PFSK-1 (cell line): ENCODE results near the gene ADAM10.

ENCODE experiments used
- FOXP2 ChIP-seq: optimal IDR thresholded peaks from 2 replicates; pipeline ENCODE3; 2011; ENCODE audit warnings: borderline replicate concordance, control low read depth, inconsistent platforms; ENCODE audit not compliant: insufficient read depth; ENCODE audit errors: extremely low read length, extremely low read depth
- POLR2AphosphoS5 ChIP-seq: IDR thresholded peaks from 2 replicates; pipeline ENCODE4 v1.6.1; 2012; ENCODE audit warnings: low read depth, mild to moderate bottlenecking, control low read depth, low read length, moderate library complexity
- SIN3A ChIP-seq: IDR thresholded peaks from 2 replicates; pipeline ENCODE4 v1.6.1; 2012; ENCODE audit warnings: mild to moderate bottlenecking, low read length, moderate library complexity, borderline replicate concordance; ENCODE audit not compliant: insufficient read depth
- TAF1 ChIP-seq: IDR thresholded peaks from 2 replicates; pipeline ENCODE4 v1.6.1; 2012; ENCODE audit warnings: low read length, control low read depth, borderline replicate concordance; ENCODE audit not compliant: insufficient read depth
- TF ChIP-seq, protein P1 (sequence below), 2 experiments: IDR thresholded peaks; 2 replicates each; pipeline versions ENCODE4 v1.6.1 to v1.8.0; 2011 to 2012; ENCODE audit warnings: low read depth in 2 of 2, low read length in 2 of 2, control low read depth in 1 of 2, inconsistent platforms in 1 of 2, mild to moderate bottlenecking in 1 of 2, moderate library complexity in 1 of 2; ENCODE audit not compliant: insufficient read depth in 1 of 2

Gene ADAM10

GRCh38 chr15:58582160-58582559 lies 167.3 kb downstream of the ADAM10 start:
- TF ChIP-seq POLR2AphosphoS5 (no peak), SIN3A (no peak), FOXP2 (no peak), TAF1 (no peak)
- TF ChIP-seq, protein P1, sequence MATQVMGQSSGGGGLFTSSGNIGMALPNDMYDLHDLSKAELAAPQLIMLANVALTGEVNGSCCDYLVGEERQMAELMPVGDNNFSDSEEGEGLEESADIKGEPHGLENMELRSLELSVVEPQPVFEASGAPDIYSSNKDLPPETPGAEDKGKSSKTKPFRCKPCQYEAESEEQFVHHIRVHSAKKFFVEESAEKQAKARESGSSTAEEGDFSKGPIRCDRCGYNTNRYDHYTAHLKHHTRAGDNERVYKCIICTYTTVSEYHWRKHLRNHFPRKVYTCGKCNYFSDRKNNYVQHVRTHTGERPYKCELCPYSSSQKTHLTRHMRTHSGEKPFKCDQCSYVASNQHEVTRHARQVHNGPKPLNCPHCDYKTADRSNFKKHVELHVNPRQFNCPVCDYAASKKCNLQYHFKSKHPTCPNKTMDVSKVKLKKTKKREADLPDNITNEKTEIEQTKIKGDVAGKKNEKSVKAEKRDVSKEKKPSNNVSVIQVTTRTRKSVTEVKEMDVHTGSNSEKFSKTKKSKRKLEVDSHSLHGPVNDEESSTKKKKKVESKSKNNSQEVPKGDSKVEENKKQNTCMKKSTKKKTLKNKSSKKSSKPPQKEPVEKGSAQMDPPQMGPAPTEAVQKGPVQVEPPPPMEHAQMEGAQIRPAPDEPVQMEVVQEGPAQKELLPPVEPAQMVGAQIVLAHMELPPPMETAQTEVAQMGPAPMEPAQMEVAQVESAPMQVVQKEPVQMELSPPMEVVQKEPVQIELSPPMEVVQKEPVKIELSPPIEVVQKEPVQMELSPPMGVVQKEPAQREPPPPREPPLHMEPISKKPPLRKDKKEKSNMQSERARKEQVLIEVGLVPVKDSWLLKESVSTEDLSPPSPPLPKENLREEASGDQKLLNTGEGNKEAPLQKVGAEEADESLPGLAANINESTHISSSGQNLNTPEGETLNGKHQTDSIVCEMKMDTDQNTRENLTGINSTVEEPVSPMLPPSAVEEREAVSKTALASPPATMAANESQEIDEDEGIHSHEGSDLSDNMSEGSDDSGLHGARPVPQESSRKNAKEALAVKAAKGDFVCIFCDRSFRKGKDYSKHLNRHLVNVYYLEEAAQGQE (IDR thresholded peaks at IDR 0.05; ENCODE audit: insufficient read depth in 1 of 2, low read depth in 2 of 2, low read length in 2 of 2), result no peak

DNA sequence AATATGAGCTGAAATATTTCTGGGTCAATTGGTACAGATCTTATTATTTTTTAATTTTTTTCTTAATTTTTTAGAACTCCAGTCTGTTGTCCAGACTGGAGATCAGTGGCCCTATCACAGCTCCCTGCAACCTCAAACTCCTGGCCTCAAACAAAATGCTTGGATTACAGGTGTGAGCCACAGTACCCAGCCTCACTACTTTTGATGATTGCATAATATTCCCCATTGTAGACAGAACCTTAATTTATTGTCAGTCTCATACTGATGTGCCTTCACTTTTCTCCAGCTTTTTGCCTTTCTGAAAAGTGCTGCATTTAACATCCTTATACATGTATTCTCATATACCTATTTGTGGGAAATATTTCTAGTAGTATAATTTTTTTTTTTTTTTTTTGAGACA lies 172.8 kb downstream of the ADAM10 start:
- no peak for TF ChIP-seq POLR2AphosphoS5
- no peak for TF ChIP-seq TAF1
- no peak for TF ChIP-seq FOXP2
- TF ChIP-seq SIN3A, result no peak
- TF ChIP-seq, protein P1 (IDR thresholded peaks at IDR 0.05; ENCODE audit: insufficient read depth in 1 of 2, low read depth in 2 of 2, low read length in 2 of 2), result no peak

GRCh38 chr15:58575045-58575786 lies 174.3 kb downstream of the ADAM10 start:
- TF ChIP-seq SIN3A, result no peak
- TF ChIP-seq POLR2AphosphoS5, result no peak
- TF ChIP-seq FOXP2, result no peak
- TF ChIP-seq TAF1, result no peak
- TF ChIP-seq, protein P1 (IDR thresholded peaks at IDR 0.05; ENCODE audit: insufficient read depth in 1 of 2, low read depth in 2 of 2, low read length in 2 of 2), result no peak

DNA sequence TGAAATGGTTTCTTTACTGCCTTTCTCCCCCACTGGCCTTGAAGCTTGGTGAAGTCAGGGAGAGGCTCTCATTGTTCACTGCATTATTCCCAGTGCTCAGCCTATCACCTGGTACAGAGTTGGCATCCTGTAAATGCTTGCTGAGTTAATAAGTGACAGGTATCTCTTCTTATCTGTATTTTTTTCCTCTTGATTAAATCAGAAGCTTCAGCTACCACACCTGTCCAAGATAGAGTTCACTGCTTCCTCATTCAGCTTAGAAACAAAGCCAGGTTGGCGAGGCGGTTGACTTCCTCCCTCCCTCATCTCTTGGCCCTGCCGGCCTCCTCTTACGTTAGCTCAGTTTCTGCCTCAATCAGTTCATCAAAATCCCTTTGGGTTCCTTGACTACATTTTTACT lies 174.9 kb downstream of the ADAM10 start:
- TF ChIP-seq POLR2AphosphoS5 (no peak), SIN3A (no peak), FOXP2 (no peak), TAF1 (no peak)
- TF ChIP-seq, protein P1 (IDR thresholded peaks at IDR 0.05; ENCODE audit: insufficient read depth in 1 of 2, low read depth in 2 of 2, low read length in 2 of 2), result no peak
